ENCODE measurements around the gene VASH1.

VASH1 gene

GRCh38 chr14:76782885-76783566, 21.8 kb downstream of the VASH1 start:
- Mint-ChIP-seq H3K27ac (peak overlapping the region; percentile 76), H3K4me3 (peak overlapping the region; percentile 6), H3K36me3 (ENCODE audit: low read depth) (peaks cover 41% of the 10 kb centered on the region), H3K9me3 (no peaks in the 10 kb centered on the region), H3K27me3 (no peaks in the 10 kb centered on the region), H3K4me1 (ENCODE audit: low read depth) (peaks cover 22% of the 10 kb centered on the region)

- peaks cover 22% of the 10 kb centered on the region for H3K4me1 Mint-ChIP-seq (ENCODE audit: low read depth)
- peaks cover 46% of the 10 kb centered on the region for H3K36me3 Mint-ChIP-seq (ENCODE audit: low read depth)
- no peak overlapping the region for H3K4me3 Mint-ChIP-seq
- H3K9me3 Mint-ChIP-seq = no peaks in the 10 kb centered on the region
- H3K27ac Mint-ChIP-seq = no peak overlapping the region
- no peaks in the 10 kb centered on the region for H3K27me3 Mint-ChIP-seq
Measured at GRCh38 chr14:76784266-76784874, 23.1 kb downstream of the VASH1 start.

GRCh38 chr14:76784881-76785280, 23.6 kb downstream of the VASH1 start:
- Mint-ChIP-seq H3K27ac (no peak overlapping the region), H3K27me3 (no peaks in the 10 kb centered on the region), H3K4me3 (no peak overlapping the region), H3K4me1 (ENCODE audit: low read depth) (peaks cover 22% of the 10 kb centered on the region), H3K9me3 (no peaks in the 10 kb centered on the region), H3K36me3 (ENCODE audit: low read depth) (peaks cover 46% of the 10 kb centered on the region)

GRCh38 chr14:76786601-76787000, 25.3 kb downstream of the VASH1 start:
- H3K4me1 Mint-ChIP-seq (ENCODE audit: low read depth) = peaks cover 22% of the 10 kb centered on the region
- no peak overlapping the region for H3K27ac Mint-ChIP-seq
- no peaks in the 10 kb centered on the region for H3K9me3 Mint-ChIP-seq
- peaks cover 50% of the 10 kb centered on the region for H3K36me3 Mint-ChIP-seq (ENCODE audit: low read depth)
- no peaks in the 10 kb centered on the region for H3K27me3 Mint-ChIP-seq
- H3K4me3 Mint-ChIP-seq = no peak overlapping the region

- H3K27ac Mint-ChIP-seq = no peak overlapping the region
- H3K27me3 Mint-ChIP-seq = no peaks in the 10 kb centered on the region
- H3K36me3 Mint-ChIP-seq (ENCODE audit: low read depth) = peaks cover 61% of the 10 kb centered on the region
- H3K9me3 Mint-ChIP-seq = no peaks in the 10 kb centered on the region
- no peak overlapping the region for H3K4me3 Mint-ChIP-seq
- H3K4me1 Mint-ChIP-seq (ENCODE audit: low read depth) = peaks cover 5% of the 10 kb centered on the region
Measured at GRCh38 chr14:76792422-76792821, 31.2 kb downstream of the VASH1 start.

GRCh38 chr14:76793324-76793723, 32.1 kb downstream of the VASH1 start:
- Mint-ChIP-seq H3K4me1 (ENCODE audit: low read depth) (peaks cover 5% of the 10 kb centered on the region), H3K9me3 (no peaks in the 10 kb centered on the region), H3K4me3 (no peak overlapping the region), H3K27me3 (no peaks in the 10 kb centered on the region), H3K36me3 (ENCODE audit: low read depth) (peaks cover 66% of the 10 kb centered on the region), H3K27ac (no peak overlapping the region)

- no peak overlapping the region for H3K4me3 Mint-ChIP-seq
- no peak overlapping the region for H3K27ac Mint-ChIP-seq
- peaks cover 67% of the 10 kb centered on the region for H3K36me3 Mint-ChIP-seq (ENCODE audit: low read depth)
Measured at GRCh38 chr14:76793956-76794355, 32.7 kb downstream of the VASH1 start.

GRCh38 chr14:76806446-76806845, 45.2 kb downstream of the VASH1 start:
- Mint-ChIP-seq H3K9me3 (no peaks in the 10 kb centered on the region), H3K27me3 (no peaks in the 10 kb centered on the region), H3K27ac (no peak overlapping the region), H3K4me1 (ENCODE audit: low read depth) (peaks cover 15% of the 10 kb centered on the region), H3K36me3 (ENCODE audit: low read depth) (peaks cover 69% of the 10 kb centered on the region), H3K4me3 (no peak overlapping the region)

More at GRCh38 chr14:76793956-76794355, 32.7 kb downstream of the VASH1 start:
- Mint-ChIP-seq H3K4me1 (ENCODE audit: low read depth) (peaks cover 5% of the 10 kb centered on the region), H3K27me3 (no peaks in the 10 kb centered on the region), H3K9me3 (no peaks in the 10 kb centered on the region)

GRCh38 chr14:76808011-76808410, 46.7 kb downstream of the VASH1 start:
- H3K27ac Mint-ChIP-seq = no peak overlapping the region
- peaks cover 19% of the 10 kb centered on the region for H3K4me1 Mint-ChIP-seq (ENCODE audit: low read depth)
- H3K36me3 Mint-ChIP-seq (ENCODE audit: low read depth) = peaks cover 56% of the 10 kb centered on the region
- H3K27me3 Mint-ChIP-seq = no peaks in the 10 kb centered on the region
- H3K4me3 Mint-ChIP-seq = no peak overlapping the region
- no peaks in the 10 kb centered on the region for H3K9me3 Mint-ChIP-seq

- no peaks in the 10 kb centered on the region for H3K27me3 Mint-ChIP-seq
- peaks cover 46% of the 10 kb centered on the region for H3K36me3 Mint-ChIP-seq (ENCODE audit: low read depth)
- H3K4me1 Mint-ChIP-seq (ENCODE audit: low read depth) = peaks cover 18% of the 10 kb centered on the region
- no peak overlapping the region for H3K27ac Mint-ChIP-seq
- no peak overlapping the region for H3K4me3 Mint-ChIP-seq
- no peaks in the 10 kb centered on the region for H3K9me3 Mint-ChIP-seq
Measured at GRCh38 chr14:76808990-76809389, 47.7 kb downstream of the VASH1 start.

GRCh38 chr14:76810525-76810924, 49.3 kb downstream of the VASH1 start:
- H3K4me1 Mint-ChIP-seq (ENCODE audit: low read depth) = peaks cover 18% of the 10 kb centered on the region
- H3K4me3 Mint-ChIP-seq = peak overlapping the region; percentile 96
- no peaks in the 10 kb centered on the region for H3K9me3 Mint-ChIP-seq
- no peaks in the 10 kb centered on the region for H3K27me3 Mint-ChIP-seq
- H3K27ac Mint-ChIP-seq = no peak overlapping the region
- H3K36me3 Mint-ChIP-seq (ENCODE audit: low read depth) = peaks cover 32% of the 10 kb centered on the region

- Mint-ChIP-seq H3K36me3 (ENCODE audit: low read depth) (peaks cover 28% of the 10 kb centered on the region), H3K27me3 (no peaks in the 10 kb centered on the region), H3K27ac (peak overlapping the region; percentile 51), H3K4me3 (peak overlapping the region; percentile 96), H3K4me1 (ENCODE audit: low read depth) (peaks cover 18% of the 10 kb centered on the region), H3K9me3 (no peaks in the 10 kb centered on the region)
Measured at GRCh38 chr14:76810953-76811400, 49.7 kb downstream of the VASH1 start.

- Mint-ChIP-seq H3K9me3 (no peaks in the 10 kb centered on the region), H3K4me3 (peak overlapping the region; percentile 96), H3K36me3 (ENCODE audit: low read depth) (peaks cover 23% of the 10 kb centered on the region), H3K27ac (peak overlapping the region; percentile 92), H3K4me1 (ENCODE audit: low read depth) (peaks cover 18% of the 10 kb centered on the region), H3K27me3 (no peaks in the 10 kb centered on the region)
Measured at GRCh38 chr14:76811561-76811960, 50.3 kb downstream of the VASH1 start.

- H3K36me3 Mint-ChIP-seq (ENCODE audit: low read depth) = peaks cover 21% of the 10 kb centered on the region
- peak overlapping the region; percentile 96 for H3K4me3 Mint-ChIP-seq
- H3K27me3 Mint-ChIP-seq = no peaks in the 10 kb centered on the region
- H3K27ac Mint-ChIP-seq = peak overlapping the region; percentile 92
- peaks cover 18% of the 10 kb centered on the region for H3K4me1 Mint-ChIP-seq (ENCODE audit: low read depth)
- no peaks in the 10 kb centered on the region for H3K9me3 Mint-ChIP-seq
Measured at GRCh38 chr14:76812093-76812421, 50.8 kb downstream of the VASH1 start.

GRCh38 chr14:76812422-76813383, 51.4 kb downstream of the VASH1 start, which contains the start of gene ANGEL1:
TSS of gene ANGEL1 (minus strand) at chr14:76812882. CDS start at chr14:76812827, 55 bp downstream.
- peak within 1 kb of the TSS; percentile 92 for H3K27ac Mint-ChIP-seq
- H3K4me3 Mint-ChIP-seq = peak within 1 kb of the TSS; percentile 96
- peaks cover 14% of the 10 kb centered on the region for H3K36me3 Mint-ChIP-seq (ENCODE audit: low read depth)
- H3K9me3 Mint-ChIP-seq = no peaks in the 10 kb centered on the region
- no peaks in the 10 kb centered on the region for H3K27me3 Mint-ChIP-seq
- peaks cover 18% of the 10 kb centered on the region for H3K4me1 Mint-ChIP-seq (ENCODE audit: low read depth)

Data from stimulated activated naive CD8-positive, alpha-beta T cell treated with anti-CD3 and anti-CD28 coated beads, Interleukin-15, Interleukin-2, amounts not matched to agents 100 ng/mL and 50 ng/mL, for 24 hours (primary cell).